ENCODE measurements around the gene SWAP70. TPM values are rescaled to one million over a fixed set of nuclear protein-coding genes. Genes with fewer than 3 reads are reported as not detected.
"Not testable (repeated sequence)": the region's sequence is repeated elsewhere in the genome, so short reads cannot be mapped to it uniquely, and the experiment has no call there.

Gene SWAP70
- polyA plus RNA-seq, 1 experiment, result 24.6 TPM

GRCh38 chr11:9619004-9619403 lies 44.9 kb upstream of the SWAP70 start:
- TF ChIP-seq CTCF (IDR thresholded peaks at IDR 0.05; ENCODE audit: low read depth, low read length), result no peak
- ChIA-PET POLR2A (interaction anchor here (0.7 kb wide), 1 partner anchor 143 kb away, joined by 5 read pairs; no protein-coding TSS in a partner anchor), CTCF (no interaction called here)
- no peaks in the 10 kb centered on the region; the same call in 1 of the 2 replicates for H3K9me3 ChIP-seq (ENCODE audit: control insufficient read depth, insufficient read depth, low read length)
- no peaks in the 10 kb centered on the region for H3K27me3 ChIP-seq (ENCODE audit: control insufficient read depth, insufficient read depth, low read length)
- no peak overlapping the region for H3K4me3 ChIP-seq (ENCODE audit: low read depth, low read length)
- no peak for DNase-seq (ENCODE audit: low read depth, low spot score)
- H3K27ac ChIP-seq (ENCODE audit: low read depth, low read length), result no peak overlapping the region

DNA sequence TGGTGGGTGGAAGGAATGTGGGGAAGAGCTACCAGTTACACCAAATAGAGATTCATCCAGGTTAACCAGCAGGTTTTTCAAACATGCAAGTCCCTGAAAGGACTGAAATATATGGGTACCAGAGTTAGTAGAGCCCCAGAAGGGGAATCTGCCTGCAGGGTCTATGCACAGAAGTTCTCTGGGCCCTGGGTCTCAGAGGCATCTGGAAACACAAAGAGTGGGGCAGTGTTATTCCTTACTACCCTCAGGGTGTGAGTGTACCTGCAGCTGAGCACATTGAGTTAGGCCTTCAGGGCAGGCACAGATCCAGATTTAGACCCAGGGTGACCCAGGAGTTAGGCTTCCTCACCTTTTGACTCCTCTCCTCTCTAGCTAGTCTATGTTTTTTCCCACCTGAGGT lies 43.9 kb upstream of the SWAP70 start:
- no peaks in the 10 kb centered on the region; the same call in 1 of the 2 replicates for H3K9me3 ChIP-seq (ENCODE audit: control insufficient read depth, insufficient read depth, low read length)

GRCh38 chr11:9622353-9622752 lies 41.5 kb upstream of the SWAP70 start:
- H3K4me3 ChIP-seq (ENCODE audit: low read depth, low read length); DNase-seq (ENCODE audit: low read depth, low spot score); H3K9me3 ChIP-seq (ENCODE audit: control insufficient read depth, insufficient read depth, low read length); H3K27me3 ChIP-seq (ENCODE audit: control insufficient read depth, insufficient read depth, low read length); H3K27ac ChIP-seq (ENCODE audit: low read depth, low read length); POLR2A ChIA-PET: not testable (repeated sequence)
- CTCF ChIA-PET, result interaction anchor here (1.1 kb wide), 1 partner anchor 9 kb away, joined by 4 read pairs; no protein-coding TSS in a partner anchor

More for the DNA sequence above, 43.9 kb upstream of the SWAP70 start:
- ChIA-PET POLR2A (interaction anchor here (0.7 kb wide), 1 partner anchor 254 kb away, joined by 5 read pairs; no protein-coding TSS in a partner anchor), CTCF (no interaction called here)
- H3K27me3 ChIP-seq (ENCODE audit: control insufficient read depth, insufficient read depth, low read length), result no peaks in the 10 kb centered on the region
- no peak overlapping the region for H3K27ac ChIP-seq (ENCODE audit: low read depth, low read length)
- H3K4me3 ChIP-seq (ENCODE audit: low read depth, low read length), result no peak overlapping the region
- no peak for DNase-seq (ENCODE audit: low read depth, low spot score)
- no peak for TF ChIP-seq CTCF (IDR thresholded peaks at IDR 0.05; ENCODE audit: low read depth, low read length)

GRCh38 chr11:9623053-9623452 lies 40.8 kb upstream of the SWAP70 start:
- H3K27ac ChIP-seq (ENCODE audit: low read depth, low read length); H3K9me3 ChIP-seq (ENCODE audit: control insufficient read depth, insufficient read depth, low read length); DNase-seq (ENCODE audit: low read depth, low spot score); POLR2A ChIA-PET; H3K27me3 ChIP-seq (ENCODE audit: control insufficient read depth, insufficient read depth, low read length); H3K4me3 ChIP-seq (ENCODE audit: low read depth, low read length): not testable (repeated sequence)
- CTCF ChIA-PET, result interaction anchor here (1.1 kb wide), 1 partner anchor 10 kb away, joined by 4 read pairs; no protein-coding TSS in a partner anchor

- Histone ChIP-seq H3K9me3 (ENCODE audit: control insufficient read depth, insufficient read depth, low read length) (no peaks in the 10 kb centered on the region; the same call in 1 of the 2 replicates), H3K4me3 (ENCODE audit: low read depth, low read length) (no peak overlapping the region), H3K27ac (ENCODE audit: low read depth, low read length) (no peak overlapping the region), H3K27me3 (ENCODE audit: control insufficient read depth, insufficient read depth, low read length) (no peaks in the 10 kb centered on the region)
- DNase-seq (ENCODE audit: low read depth, low spot score), result no peak
- ChIA-PET POLR2A (no interaction called here), CTCF (interaction anchor here (1.1 kb wide), 1 partner anchor 11 kb away, joined by 4 read pairs; no protein-coding TSS in a partner anchor)
- TF ChIP-seq CTCF (IDR thresholded peaks at IDR 0.05; ENCODE audit: low read depth, low read length), result no peak
Observed at GRCh38 chr11:9624448-9624847, 39.4 kb upstream of the SWAP70 start.

- Histone ChIP-seq H3K9me3 (ENCODE audit: control insufficient read depth, insufficient read depth, low read length) (no peaks in the 10 kb centered on the region; the same call in 1 of the 2 replicates), H3K27me3 (ENCODE audit: control insufficient read depth, insufficient read depth, low read length) (no peaks in the 10 kb centered on the region), H3K4me3 (ENCODE audit: low read depth, low read length) (no peak overlapping the region), H3K27ac (ENCODE audit: low read depth, low read length) (no peak overlapping the region)
- TF ChIP-seq CTCF (IDR thresholded peaks at IDR 0.05; ENCODE audit: low read depth, low read length), result no peak
- no peak for DNase-seq (ENCODE audit: low read depth, low spot score)
- ChIA-PET CTCF (interaction anchor here (0.5 kb wide), 1 partner anchor 87 kb away, joined by 3 read pairs; no protein-coding TSS in a partner anchor), POLR2A (no interaction called here)
Observed at GRCh38 chr11:9625162-9625561, 38.7 kb upstream of the SWAP70 start.

Measured in AG04450 (cell line).